T follicular helper cell (primary cell): ENCODE data around the gene RSPH1.
"Not testable (repeated sequence)": the region's sequence is repeated elsewhere in the genome, so short reads cannot be mapped to it uniquely, and the experiment has no call there.

Experiments used
- DNase-seq: peaks from one replicate; pipeline ENCODE4 v3.0.0-alpha.2; 2020; ENCODE audit warnings: low read depth

The RSPH1 gene

GRCh38 chr21:42489006-42489563, 6.9 kb downstream of the RSPH1 start:
- DNase-seq: no peak

- DNase-seq: no peak
Measured at GRCh38 chr21:42486531-42486930, 9.5 kb downstream of the RSPH1 start.

- no peak for DNase-seq
Measured at GRCh38 chr21:42486072-42486471, 10.0 kb downstream of the RSPH1 start.

GRCh38 chr21:42484966-42485365, 11.1 kb downstream of the RSPH1 start:
- no peak for DNase-seq

- no peak for DNase-seq
Measured at GRCh38 chr21:42481169-42481568, 14.9 kb downstream of the RSPH1 start.

- DNase-seq: no peak
Measured at GRCh38 chr21:42480736-42481135, 15.3 kb downstream of the RSPH1 start.

- no peak for DNase-seq
Measured at GRCh38 chr21:42479582-42479981, 16.4 kb downstream of the RSPH1 start.

GRCh38 chr21:42478504-42478903, 17.5 kb downstream of the RSPH1 start:
- no peak for DNase-seq

- no peak for DNase-seq
Measured at GRCh38 chr21:42476388-42477331, 19.4 kb downstream of the RSPH1 start.

- no peak for DNase-seq
Measured at GRCh38 chr21:42475526-42476387, 20.3 kb downstream of the RSPH1 start.

GRCh38 chr21:42475036-42475435, 21.0 kb downstream of the RSPH1 start:
- DNase-seq: no peak

GRCh38 chr21:42474043-42474831, 21.8 kb downstream of the RSPH1 start:
- no peak for DNase-seq

GRCh38 chr21:42473498-42474042, 22.5 kb downstream of the RSPH1 start:
- DNase-seq: no peak

- DNase-seq: no peak
Measured at GRCh38 chr21:42472521-42472920, 23.5 kb downstream of the RSPH1 start.

- no peak for DNase-seq
Measured at GRCh38 chr21:42471716-42472330, 24.2 kb downstream of the RSPH1 start.

- no peak for DNase-seq
Measured at GRCh38 chr21:42471206-42471605, 24.8 kb downstream of the RSPH1 start.

GRCh38 chr21:42469726-42470125, 26.3 kb downstream of the RSPH1 start:
- not testable (repeated sequence) for DNase-seq

GRCh38 chr21:42469272-42469671, 26.8 kb downstream of the RSPH1 start:
- no peak for DNase-seq

- DNase-seq: no peak
Measured at GRCh38 chr21:42468491-42469131, 27.4 kb downstream of the RSPH1 start.
